ENCODE data around the gene PTPRA.

DNA sequence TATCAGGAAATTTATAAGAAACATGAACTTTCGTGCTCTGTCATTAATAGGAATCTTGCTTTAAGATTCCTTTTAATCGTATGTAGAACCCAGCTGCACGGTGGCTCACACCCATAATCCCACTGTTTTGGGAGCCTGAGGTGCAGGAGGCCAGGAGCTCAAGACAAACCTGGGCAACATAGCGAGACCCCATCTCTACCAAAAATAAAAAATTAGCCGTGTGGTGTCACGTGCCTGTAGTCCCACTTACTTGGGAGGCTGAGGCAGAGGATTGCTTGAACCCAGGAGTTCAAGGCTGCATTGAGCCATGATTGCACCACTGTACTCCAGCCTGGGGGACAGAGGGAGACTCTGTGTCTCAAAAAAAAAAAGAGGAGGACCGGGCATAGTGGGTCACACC, 7.4 kb downstream of the PTPRA start:
- TF ChIP-seq EZH2phosphoT487 (IDR thresholded peaks at IDR 0.05; ENCODE audit: borderline replicate concordance, low read depth, low read length), result no peak
- TF ChIP-seq, protein P1, sequence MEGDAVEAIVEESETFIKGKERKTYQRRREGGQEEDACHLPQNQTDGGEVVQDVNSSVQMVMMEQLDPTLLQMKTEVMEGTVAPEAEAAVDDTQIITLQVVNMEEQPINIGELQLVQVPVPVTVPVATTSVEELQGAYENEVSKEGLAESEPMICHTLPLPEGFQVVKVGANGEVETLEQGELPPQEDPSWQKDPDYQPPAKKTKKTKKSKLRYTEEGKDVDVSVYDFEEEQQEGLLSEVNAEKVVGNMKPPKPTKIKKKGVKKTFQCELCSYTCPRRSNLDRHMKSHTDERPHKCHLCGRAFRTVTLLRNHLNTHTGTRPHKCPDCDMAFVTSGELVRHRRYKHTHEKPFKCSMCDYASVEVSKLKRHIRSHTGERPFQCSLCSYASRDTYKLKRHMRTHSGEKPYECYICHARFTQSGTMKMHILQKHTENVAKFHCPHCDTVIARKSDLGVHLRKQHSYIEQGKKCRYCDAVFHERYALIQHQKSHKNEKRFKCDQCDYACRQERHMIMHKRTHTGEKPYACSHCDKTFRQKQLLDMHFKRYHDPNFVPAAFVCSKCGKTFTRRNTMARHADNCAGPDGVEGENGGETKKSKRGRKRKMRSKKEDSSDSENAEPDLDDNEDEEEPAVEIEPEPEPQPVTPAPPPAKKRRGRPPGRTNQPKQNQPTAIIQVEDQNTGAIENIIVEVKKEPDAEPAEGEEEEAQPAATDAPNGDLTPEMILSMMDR (conservative IDR thresholded peaks at IDR 0.05; ENCODE audit: low read length), result no peak
